ENCODE results near the gene TSPAN2. TPM values are rescaled to one million over a fixed set of nuclear protein-coding genes. Genes with fewer than 3 reads are reported as not detected.

TSPAN2 gene
- total RNA-seq: 1 to 10 TPM in 1 of 2 experiments, under 1 TPM in 1; 0.42 to 1.2 TPM

- ATAC-seq (ENCODE audit: low read depth) (peak; percentile 83), DNase-seq (peak; percentile 63)
- Mint-ChIP-seq H3K36me3 (no peaks in the 10 kb centered on the region), H3K4me3 (peak within 1 kb of the TSS; percentile 83), H3K27ac (peak within 1 kb of the TSS; percentile 42), H3K27me3 (peaks cover 12% of the 10 kb centered on the region), H3K4me1 (peaks cover 6% of the 10 kb centered on the region), H3K9me3 (no peaks in the 10 kb centered on the region)
- POLR2A ChIA-PET: interaction anchor here (0.5 kb wide), 1 partner anchor 13 kb away, joined by 3 read pairs; no protein-coding TSS in a partner anchor
These were observed at the start of gene TSPAN2 for GRCh38 chr1:115089420-115090185. TSS of gene TSPAN2 (minus strand) at chr1:115089503. CDS start at chr1:115089432, 71 bp downstream.

- Mint-ChIP-seq H3K4me3 (peak overlapping the region; percentile 49), H3K27ac (no peak overlapping the region), H3K27me3 (peaks cover 6% of the 10 kb centered on the region), H3K4me1 (peaks cover 3% of the 10 kb centered on the region), H3K9me3 (no peaks in the 10 kb centered on the region), H3K36me3 (no peaks in the 10 kb centered on the region)
- DNase-seq (peak; percentile 66), ATAC-seq (ENCODE audit: low read depth) (peak; percentile 91)
- POLR2A ChIA-PET: no interaction called here
These were observed 49.7 kb upstream of the TSPAN2 start for GRCh38 chr1:115138973-115139372.

- Mint-ChIP-seq H3K36me3 (no peaks in the 10 kb centered on the region), H3K4me1 (peaks cover 3% of the 10 kb centered on the region), H3K9me3 (no peaks in the 10 kb centered on the region), H3K4me3 (no peak overlapping the region), H3K27me3 (peaks cover 6% of the 10 kb centered on the region), H3K27ac (no peak overlapping the region)
- POLR2A ChIA-PET: no interaction called here
- no peak for ATAC-seq (ENCODE audit: low read depth)
- no peak for DNase-seq
These were observed 49.0 kb upstream of the TSPAN2 start for GRCh38 chr1:115138271-115138670.

- H3K36me3 Mint-ChIP-seq: no peaks in the 10 kb centered on the region
- POLR2A ChIA-PET: no interaction called here
- peaks cover 3% of the 10 kb centered on the region for H3K4me1 Mint-ChIP-seq
- DNase-seq (no peak), ATAC-seq (ENCODE audit: low read depth) (no peak)
- H3K27ac Mint-ChIP-seq: no peak overlapping the region
- no peaks in the 10 kb centered on the region for H3K9me3 Mint-ChIP-seq
- peaks cover 6% of the 10 kb centered on the region for H3K27me3 Mint-ChIP-seq
- no peak overlapping the region for H3K4me3 Mint-ChIP-seq
These were observed 47.9 kb upstream of the TSPAN2 start for GRCh38 chr1:115137191-115137590.

- ATAC-seq (ENCODE audit: low read depth) (no peak), DNase-seq (no peak)
- Mint-ChIP-seq H3K27ac (no peak overlapping the region), H3K4me3 (no peak overlapping the region), H3K36me3 (no peaks in the 10 kb centered on the region), H3K27me3 (peaks cover 3% of the 10 kb centered on the region), H3K9me3 (no peaks in the 10 kb centered on the region), H3K4me1 (peaks cover 3% of the 10 kb centered on the region)
- POLR2A ChIA-PET: no interaction called here
These were observed 47.4 kb upstream of the TSPAN2 start for GRCh38 chr1:115136706-115137105.

- H3K27ac Mint-ChIP-seq: no peak overlapping the region
- no peaks in the 10 kb centered on the region for H3K36me3 Mint-ChIP-seq
- no peak overlapping the region for H3K4me3 Mint-ChIP-seq
- ATAC-seq (ENCODE audit: low read depth) (no peak), DNase-seq (no peak)
- H3K27me3 Mint-ChIP-seq: peaks cover 2% of the 10 kb centered on the region
- peaks cover 3% of the 10 kb centered on the region for H3K4me1 Mint-ChIP-seq
- POLR2A ChIA-PET: no interaction called here
- H3K9me3 Mint-ChIP-seq: no peaks in the 10 kb centered on the region
These were observed 46.8 kb upstream of the TSPAN2 start for GRCh38 chr1:115136106-115136505.

- POLR2A ChIA-PET: no interaction called here
- no peak for ATAC-seq (ENCODE audit: low read depth)
- H3K9me3 Mint-ChIP-seq: no peaks in the 10 kb centered on the region
These were observed 46.4 kb upstream of the TSPAN2 start for GRCh38 chr1:115135681-115136080.

GRCh38 chr1:115134850-115135480 lies 45.7 kb upstream of the TSPAN2 start:
- H3K27ac Mint-ChIP-seq: no peak overlapping the region
- DNase-seq (no peak), ATAC-seq (ENCODE audit: low read depth) (no peak)
- H3K9me3 Mint-ChIP-seq: peaks cover 2% of the 10 kb centered on the region
- H3K36me3 Mint-ChIP-seq: no peaks in the 10 kb centered on the region
- POLR2A ChIA-PET: no interaction called here
- H3K4me1 Mint-ChIP-seq: peaks cover 3% of the 10 kb centered on the region
- H3K27me3 Mint-ChIP-seq: peaks cover under 1% of the 10 kb centered on the region
- H3K4me3 Mint-ChIP-seq: no peak overlapping the region

More at GRCh38 chr1:115135681-115136080, 46.4 kb upstream of the TSPAN2 start:
- DNase-seq: no peak
- Mint-ChIP-seq H3K27me3 (peaks cover 2% of the 10 kb centered on the region), H3K27ac (no peak overlapping the region), H3K4me3 (no peak overlapping the region), H3K4me1 (peaks cover 3% of the 10 kb centered on the region), H3K36me3 (no peaks in the 10 kb centered on the region)

- H3K27ac Mint-ChIP-seq: no peak overlapping the region
- no peak for DNase-seq
- no peaks in the 10 kb centered on the region for H3K36me3 Mint-ChIP-seq
- no peaks in the 10 kb centered on the region for H3K27me3 Mint-ChIP-seq
- no peak overlapping the region for H3K4me3 Mint-ChIP-seq
- POLR2A ChIA-PET: no interaction called here
- peaks cover 2% of the 10 kb centered on the region for H3K9me3 Mint-ChIP-seq
- no peak for ATAC-seq (ENCODE audit: low read depth)
- H3K4me1 Mint-ChIP-seq: peaks cover 3% of the 10 kb centered on the region
These were observed 44.9 kb upstream of the TSPAN2 start for GRCh38 chr1:115134231-115134630.

- H3K27me3 Mint-ChIP-seq: no peaks in the 10 kb centered on the region
- H3K4me3 Mint-ChIP-seq: no peak overlapping the region
- POLR2A ChIA-PET: no interaction called here
- no peak overlapping the region for H3K27ac Mint-ChIP-seq
- DNase-seq: no peak
- ATAC-seq (ENCODE audit: low read depth): no peak
- H3K4me1 Mint-ChIP-seq: no peaks in the 10 kb centered on the region
- peaks cover 2% of the 10 kb centered on the region for H3K9me3 Mint-ChIP-seq
- H3K36me3 Mint-ChIP-seq: no peaks in the 10 kb centered on the region
These were observed 44.1 kb upstream of the TSPAN2 start for GRCh38 chr1:115133440-115133839.

- H3K27me3 Mint-ChIP-seq: no peaks in the 10 kb centered on the region
- H3K9me3 Mint-ChIP-seq: peaks cover 2% of the 10 kb centered on the region
- DNase-seq (no peak), ATAC-seq (ENCODE audit: low read depth) (no peak)
- no peak overlapping the region for H3K27ac Mint-ChIP-seq
- H3K36me3 Mint-ChIP-seq: no peaks in the 10 kb centered on the region
- POLR2A ChIA-PET: no interaction called here
- H3K4me3 Mint-ChIP-seq: no peak overlapping the region
- no peaks in the 10 kb centered on the region for H3K4me1 Mint-ChIP-seq
These were observed 41.5 kb upstream of the TSPAN2 start for GRCh38 chr1:115130786-115131185.

- Mint-ChIP-seq H3K27me3 (peaks cover 8% of the 10 kb centered on the region), H3K9me3 (peaks cover 2% of the 10 kb centered on the region), H3K27ac (no peak overlapping the region), H3K4me3 (no peak overlapping the region), H3K4me1 (no peaks in the 10 kb centered on the region), H3K36me3 (no peaks in the 10 kb centered on the region)
- POLR2A ChIA-PET: no interaction called here
- ATAC-seq (ENCODE audit: low read depth) (no peak), DNase-seq (no peak)
These were observed 39.9 kb upstream of the TSPAN2 start for GRCh38 chr1:115129071-115129640.

GRCh38 chr1:115127539-115127938 lies 38.2 kb upstream of the TSPAN2 start:
- no peaks in the 10 kb centered on the region for H3K4me1 Mint-ChIP-seq
- no peak overlapping the region for H3K4me3 Mint-ChIP-seq
- DNase-seq (no peak), ATAC-seq (ENCODE audit: low read depth) (no peak)
- H3K9me3 Mint-ChIP-seq: peaks cover 4% of the 10 kb centered on the region
- POLR2A ChIA-PET: no interaction called here
- H3K27ac Mint-ChIP-seq: no peak overlapping the region
- H3K27me3 Mint-ChIP-seq: peaks cover 8% of the 10 kb centered on the region
- no peaks in the 10 kb centered on the region for H3K36me3 Mint-ChIP-seq

- POLR2A ChIA-PET: no interaction called here
- Mint-ChIP-seq H3K27ac (no peak overlapping the region), H3K4me3 (no peak overlapping the region), H3K9me3 (peaks cover 9% of the 10 kb centered on the region), H3K36me3 (no peaks in the 10 kb centered on the region), H3K27me3 (peaks cover 8% of the 10 kb centered on the region), H3K4me1 (no peaks in the 10 kb centered on the region)
- ATAC-seq (ENCODE audit: low read depth) (no peak), DNase-seq (no peak)
These were observed 37.2 kb upstream of the TSPAN2 start for GRCh38 chr1:115126516-115126915.
